LNCaP clone FGC (cell line): ENCODE measurements around the gene RAPH1.
"Not testable (repeated sequence)": the region's sequence is repeated elsewhere in the genome, so short reads cannot be mapped to it uniquely, and the experiment has no call there.

ENCODE experiments used
- DNase-seq: peaks from one replicate; pipeline ENCODE4 v3.0.0-alpha.2; 2011; ENCODE audit warnings: low read depth
- H3K4me3 ChIP-seq: 2 replicates; pipeline ENCODE4 v1.5.1; 2011; ENCODE audit warnings: mild to moderate bottlenecking, low read depth, low read length, control low read depth
- TF ChIP-seq, protein P1 (sequence below): IDR thresholded peaks from 2 replicates; pipeline ENCODE4 v1.5.1; 2012; ENCODE audit warnings: mild to moderate bottlenecking; ENCODE audit not compliant: control insufficient read depth, insufficient read depth; ENCODE audit errors: extremely low read depth

Gene RAPH1

GRCh38 chr2:203535784-203536585 lies 884 bp upstream of the RAPH1 start:
- H3K4me3 ChIP-seq: peak overlapping the region; percentile 64
- TF ChIP-seq, protein P1, sequence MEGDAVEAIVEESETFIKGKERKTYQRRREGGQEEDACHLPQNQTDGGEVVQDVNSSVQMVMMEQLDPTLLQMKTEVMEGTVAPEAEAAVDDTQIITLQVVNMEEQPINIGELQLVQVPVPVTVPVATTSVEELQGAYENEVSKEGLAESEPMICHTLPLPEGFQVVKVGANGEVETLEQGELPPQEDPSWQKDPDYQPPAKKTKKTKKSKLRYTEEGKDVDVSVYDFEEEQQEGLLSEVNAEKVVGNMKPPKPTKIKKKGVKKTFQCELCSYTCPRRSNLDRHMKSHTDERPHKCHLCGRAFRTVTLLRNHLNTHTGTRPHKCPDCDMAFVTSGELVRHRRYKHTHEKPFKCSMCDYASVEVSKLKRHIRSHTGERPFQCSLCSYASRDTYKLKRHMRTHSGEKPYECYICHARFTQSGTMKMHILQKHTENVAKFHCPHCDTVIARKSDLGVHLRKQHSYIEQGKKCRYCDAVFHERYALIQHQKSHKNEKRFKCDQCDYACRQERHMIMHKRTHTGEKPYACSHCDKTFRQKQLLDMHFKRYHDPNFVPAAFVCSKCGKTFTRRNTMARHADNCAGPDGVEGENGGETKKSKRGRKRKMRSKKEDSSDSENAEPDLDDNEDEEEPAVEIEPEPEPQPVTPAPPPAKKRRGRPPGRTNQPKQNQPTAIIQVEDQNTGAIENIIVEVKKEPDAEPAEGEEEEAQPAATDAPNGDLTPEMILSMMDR: no peak
- DNase-seq: no peak

GRCh38 chr2:203534621-203535077 lies 452 bp downstream of the RAPH1 start:
- H3K4me3 ChIP-seq: peak overlapping the region; percentile 74
- TF ChIP-seq, protein P1: no peak
- DNase-seq: no peak

DNA sequence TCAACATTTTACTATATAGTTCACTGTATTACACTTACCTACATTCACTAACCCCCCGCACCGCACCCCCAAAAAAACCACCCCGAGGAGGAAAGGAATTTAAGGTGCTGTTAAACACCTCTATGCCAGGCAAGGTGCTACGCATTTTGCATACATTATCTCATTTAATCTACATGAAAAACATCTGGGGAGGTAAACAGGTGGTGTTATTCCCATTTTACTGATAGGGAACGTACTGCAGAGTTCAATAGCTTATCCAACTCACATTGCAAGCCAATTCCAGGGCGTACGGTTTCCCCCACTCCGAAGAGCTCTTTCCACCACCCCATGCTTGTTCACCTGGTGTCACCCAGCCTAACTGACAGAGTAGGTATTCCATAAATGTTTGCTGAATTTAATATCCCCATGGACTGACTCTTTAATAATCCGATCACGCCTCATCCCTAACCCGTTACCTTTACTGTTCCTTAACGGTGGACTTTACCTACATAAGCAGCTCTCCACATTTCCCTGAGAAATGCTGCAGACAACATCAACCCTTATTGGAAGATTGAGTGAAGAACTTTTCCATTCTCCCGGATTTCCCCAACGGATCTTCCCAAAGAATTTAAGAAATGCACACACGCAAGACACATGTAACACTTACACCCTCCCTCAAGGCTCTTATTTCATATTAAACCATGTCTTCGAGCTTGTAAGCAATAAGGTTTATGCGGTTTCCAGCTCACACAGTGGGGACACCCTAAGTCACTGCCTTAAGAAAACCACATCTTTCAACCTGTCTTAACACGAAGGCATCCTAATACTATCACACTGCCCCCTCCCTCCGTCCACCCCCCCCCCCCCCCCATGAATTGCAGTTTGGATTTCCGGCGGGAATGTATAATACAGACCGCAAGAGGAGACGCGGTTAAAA lies 1.2 kb downstream of the RAPH1 start:
- TF ChIP-seq, protein P1: no peak
- peak overlapping the region; percentile 74 for H3K4me3 ChIP-seq
- DNase-seq: no peak

DNA sequence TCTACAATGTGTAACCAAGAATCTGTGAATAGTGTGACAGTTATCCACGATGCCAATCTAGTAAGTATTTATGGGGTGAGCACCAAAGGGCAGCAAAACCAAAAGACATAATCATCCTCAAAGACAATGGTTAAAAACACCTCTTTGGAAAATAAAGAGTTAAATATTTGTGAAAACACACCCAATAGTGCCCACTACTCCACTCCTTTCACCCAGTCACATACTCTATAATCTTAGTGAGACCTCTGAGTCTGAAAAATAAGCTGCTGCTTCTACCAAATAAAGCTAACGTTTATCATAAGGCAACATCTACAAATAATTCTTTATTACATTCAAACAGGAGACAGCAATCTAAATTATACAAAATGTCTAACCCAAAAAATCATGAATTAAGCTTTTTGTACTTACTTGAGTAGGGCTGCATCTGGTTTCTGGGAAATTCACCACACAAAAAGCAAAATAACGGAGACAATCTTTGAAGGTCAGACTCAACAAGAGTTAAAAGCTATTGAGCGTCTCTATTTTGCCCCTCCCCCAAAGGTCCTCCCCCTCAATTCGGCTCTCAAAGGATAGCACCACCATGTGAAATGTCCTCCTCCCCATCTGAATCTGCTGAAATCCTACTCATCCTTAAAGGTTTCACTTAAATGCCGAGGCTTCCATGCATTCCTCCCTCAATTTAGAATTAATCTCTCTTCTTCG lies 2.0 kb downstream of the RAPH1 start:
- TF ChIP-seq, protein P1: no peak
- DNase-seq: no peak
- H3K4me3 ChIP-seq: no peak overlapping the region

DNA sequence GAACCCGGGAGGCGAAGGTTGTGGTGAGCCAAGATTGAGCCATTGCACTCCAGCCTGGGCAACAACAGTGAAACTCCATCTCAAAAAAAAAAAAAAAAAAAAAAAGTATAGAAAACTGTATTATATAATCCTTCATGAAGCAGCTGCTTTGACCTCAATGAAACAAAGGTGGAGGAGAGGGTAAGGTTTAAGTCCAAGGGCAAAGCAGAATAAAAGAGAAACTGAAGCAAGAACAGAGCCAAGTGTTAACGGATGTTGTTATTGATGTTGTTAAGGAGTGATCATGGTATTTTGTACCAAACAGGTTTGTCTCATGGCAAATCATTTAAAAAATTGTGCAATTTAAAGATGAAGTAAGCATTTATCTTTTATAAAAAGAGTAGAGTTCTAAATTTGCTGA lies 7.4 kb downstream of the RAPH1 start:
- DNase-seq: no peak
- TF ChIP-seq, protein P1: no peak
- no peak overlapping the region for H3K4me3 ChIP-seq

GRCh38 chr2:203513268-203513667 lies 21.8 kb downstream of the RAPH1 start:
- DNase-seq, H3K4me3 ChIP-seq: not testable (repeated sequence)

GRCh38 chr2:203510941-203511305 lies 24.2 kb downstream of the RAPH1 start:
- no peak overlapping the region for H3K4me3 ChIP-seq
- DNase-seq: no peak
- TF ChIP-seq, protein P1: no peak
